HUES64 (cell line): ENCODE data around the gene USP17L10. TPM values are rescaled to one million over a fixed set of nuclear protein-coding genes. Genes with fewer than 3 reads are reported as not detected.
"Not testable (repeated sequence)": the region's sequence is repeated elsewhere in the genome, so short reads cannot be mapped to it uniquely, and the experiment has no call there.

Experiments used
- H3K27ac ChIP-seq: 2 replicates; pipeline ENCODE4 v1.7.0; 2013; ENCODE audit warnings: low read depth, low read length, inconsistent platforms
- H3K27me3 ChIP-seq: 2 replicates; pipeline ENCODE4 v1.6.1; 2013; ENCODE audit warnings: mild to moderate bottlenecking, low read length; ENCODE audit not compliant: insufficient read depth
- H3K36me3 ChIP-seq: 2 replicates; pipeline ENCODE4 v1.6.1; 2013; ENCODE audit warnings: mild to moderate bottlenecking, low read length; ENCODE audit not compliant: insufficient read depth
- H3K4me1 ChIP-seq: 2 replicates; pipeline ENCODE4 v1.6.1; 2013; ENCODE audit warnings: mild to moderate bottlenecking, low read length, moderate library complexity; ENCODE audit not compliant: insufficient read depth
- H3K4me3 ChIP-seq: 2 replicates; pipeline ENCODE4 v1.5.1; 2013; ENCODE audit warnings: mild to moderate bottlenecking, low read length, moderate library complexity
- H3K9ac ChIP-seq: 2 replicates; pipeline ENCODE4 v1.6.1; 2013; ENCODE audit warnings: mild to moderate bottlenecking, low read depth, low read length
- H3K9me3 ChIP-seq: 2 replicates; pipeline ENCODE4 v1.6.1; 2013; ENCODE audit warnings: low read depth, low read length; ENCODE audit not compliant: insufficient read depth
- WGBS: fragments of 150-250, 120-280 bp; methylation state at CpG from one replicate; pipeline ENCODE4 v1.1.7; 2013; ENCODE audit warnings: missing lambda C conversion rate; 5-methylcytosine and 5-hydroxymethylcytosine counted together
- polyA plus RNA-seq, 2 experiments: library from polyadenylated mRNA; stranded (reverse); fragments of 50-300 nt; gene quantifications; one replicate each; pipeline ENCODE4 v1.2.3, GENCODE V29; 2013

USP17L10 gene
- not detected for polyA plus RNA-seq (2013, experiment 1 of 2)
- polyA plus RNA-seq (2013, experiment 2 of 2): not detected

- H3K27ac ChIP-seq, H3K36me3 ChIP-seq, H3K4me3 ChIP-seq, H3K27me3 ChIP-seq, H3K4me1 ChIP-seq, H3K9ac ChIP-seq, H3K9me3 ChIP-seq: not testable (repeated sequence)
- WGBS: no CpG with 5 or more reads among the region's 13 CpGs
Measured at GRCh38 chr4:9210357-9210756, at the start of gene USP17L10. Gene USP17L10 (plus strand): TSS chr4:9210657. CDS start chr4:9210657, 0 bp downstream.

- not testable (repeated sequence) for H3K4me1 ChIP-seq, H3K36me3 ChIP-seq, H3K27me3 ChIP-seq, H3K9me3 ChIP-seq, H3K9ac ChIP-seq, H3K27ac ChIP-seq, H3K4me3 ChIP-seq
- no CpG with 5 or more reads among the region's 8 CpGs for WGBS
Measured at GRCh38 chr4:9165990-9166389, 44.5 kb upstream of the USP17L10 start.

GRCh38 chr4:9169791-9170459 lies 40.5 kb upstream of the USP17L10 start, which contains the start of gene FAM90A26:
Gene FAM90A26 (plus strand): TSS chr4:9170409. CDS start chr4:9173173, 2,764 bp downstream.
- H3K4me1 ChIP-seq, H3K9ac ChIP-seq, H3K9me3 ChIP-seq, H3K27ac ChIP-seq, H3K4me3 ChIP-seq, H3K27me3 ChIP-seq, H3K36me3 ChIP-seq: not testable (repeated sequence)
- no CpG with 5 or more reads among the region's 11 CpGs for WGBS

GRCh38 chr4:9214701-9215100 lies 4.2 kb downstream of the USP17L10 start:
- not testable (repeated sequence) for H3K9me3 ChIP-seq, H3K27me3 ChIP-seq, H3K27ac ChIP-seq, H3K4me1 ChIP-seq, H3K36me3 ChIP-seq, H3K9ac ChIP-seq, H3K4me3 ChIP-seq
- WGBS: 90% methylated on average over 5 of the region's 14 CpGs

GRCh38 chr4:9215105-9215504 lies 4.6 kb downstream of the USP17L10 start, which contains the start of gene USP17L11:
Gene USP17L11 (plus strand): TSS chr4:9215405. CDS start chr4:9215405, 0 bp downstream.
- H3K9me3 ChIP-seq, H3K4me1 ChIP-seq, H3K27me3 ChIP-seq, H3K4me3 ChIP-seq, H3K36me3 ChIP-seq, H3K9ac ChIP-seq, H3K27ac ChIP-seq: not testable (repeated sequence)
- WGBS: no CpG with 5 or more reads among the region's 14 CpGs

GRCh38 chr4:9219852-9220251 lies 9.4 kb downstream of the USP17L10 start, which contains the start of gene USP17L12:
Gene USP17L12 (plus strand): TSS chr4:9220152. CDS start chr4:9220152, 0 bp downstream.
- H3K27me3 ChIP-seq, H3K9ac ChIP-seq, H3K27ac ChIP-seq, H3K4me3 ChIP-seq, H3K36me3 ChIP-seq, H3K9me3 ChIP-seq, H3K4me1 ChIP-seq: not testable (repeated sequence)
- no CpG with 5 or more reads among the region's 13 CpGs for WGBS

GRCh38 chr4:9224596-9224995 lies 14.1 kb downstream of the USP17L10 start, which contains the start of gene USP17L13:
Gene USP17L13 (plus strand): TSS chr4:9224896. CDS start chr4:9224896, 0 bp downstream.
- H3K36me3 ChIP-seq, H3K4me1 ChIP-seq, H3K27ac ChIP-seq, H3K9me3 ChIP-seq, H3K9ac ChIP-seq, H3K27me3 ChIP-seq, H3K4me3 ChIP-seq: not testable (repeated sequence)
- WGBS: no CpG with 5 or more reads among the region's 14 CpGs

GRCh38 chr4:9230249-9230648 lies 19.8 kb downstream of the USP17L10 start:
- not testable (repeated sequence) for H3K4me3 ChIP-seq, H3K9me3 ChIP-seq, H3K4me1 ChIP-seq, H3K36me3 ChIP-seq, H3K9ac ChIP-seq, H3K27ac ChIP-seq, H3K27me3 ChIP-seq
- WGBS: 92% methylated on average over 4 of the region's 8 CpGs

GRCh38 chr4:9234085-9234484 lies 23.6 kb downstream of the USP17L10 start, which contains the start of gene USP17L15:
Gene USP17L15 (plus strand): TSS chr4:9234385. CDS start chr4:9234385, 0 bp downstream.
- WGBS: no CpG with 5 or more reads among the region's 15 CpGs
- not testable (repeated sequence) for H3K27me3 ChIP-seq, H3K9ac ChIP-seq, H3K4me3 ChIP-seq, H3K4me1 ChIP-seq, H3K9me3 ChIP-seq, H3K36me3 ChIP-seq, H3K27ac ChIP-seq

- not testable (repeated sequence) for H3K4me1 ChIP-seq, H3K36me3 ChIP-seq, H3K27me3 ChIP-seq, H3K9ac ChIP-seq, H3K27ac ChIP-seq, H3K9me3 ChIP-seq, H3K4me3 ChIP-seq
- no CpG with 5 or more reads among the region's 12 CpGs for WGBS
Measured at GRCh38 chr4:9238461-9238860, 28.0 kb downstream of the USP17L10 start.

GRCh38 chr4:9243579-9243978 lies 33.1 kb downstream of the USP17L10 start, which contains the start of gene USP17L17:
Gene USP17L17 (plus strand): TSS chr4:9243879. CDS start chr4:9243879, 0 bp downstream.
- H3K27ac ChIP-seq, H3K27me3 ChIP-seq, H3K9ac ChIP-seq, H3K4me3 ChIP-seq, H3K9me3 ChIP-seq, H3K4me1 ChIP-seq, H3K36me3 ChIP-seq: not testable (repeated sequence)
- no CpG with 5 or more reads among the region's 14 CpGs for WGBS
